Skeletal muscle satellite cell (primary cell): ENCODE results near the gene MYO1B.

ENCODE experiments used
- H3K27me3 ChIP-seq: 2 replicates; pipeline ENCODE4 v1.7.0; 2013; ENCODE audit warnings: low read length; ENCODE audit not compliant: control insufficient read depth, insufficient read depth
- H3K36me3 ChIP-seq: 2 replicates; pipeline ENCODE4 v1.7.0; 2013; ENCODE audit warnings: mild to moderate bottlenecking, control low read depth, low read length; ENCODE audit not compliant: insufficient read depth
- H3K4me1 ChIP-seq: 2 replicates; pipeline ENCODE4 v1.7.0; 2013; ENCODE audit warnings: low read length; ENCODE audit not compliant: control insufficient read depth, insufficient read depth
- H3K4me2 ChIP-seq: 2 replicates; pipeline ENCODE4 v1.7.0; 2013; ENCODE audit warnings: mild to moderate bottlenecking, low read length
- H3K4me3 ChIP-seq: 2 replicates; pipeline ENCODE4 v1.7.0; 2013; ENCODE audit warnings: low read length
- H3K9ac ChIP-seq: 2 replicates; pipeline ENCODE4 v1.7.0; 2013; ENCODE audit warnings: mild to moderate bottlenecking, low read depth, low read length, moderate library complexity
- H3K9me3 ChIP-seq: replicated peaks from 2 replicates; pipeline ENCODE4 v1.7.0; 2013; ENCODE audit warnings: mild to moderate bottlenecking, control low read depth, low read length

Gene MYO1B

DNA sequence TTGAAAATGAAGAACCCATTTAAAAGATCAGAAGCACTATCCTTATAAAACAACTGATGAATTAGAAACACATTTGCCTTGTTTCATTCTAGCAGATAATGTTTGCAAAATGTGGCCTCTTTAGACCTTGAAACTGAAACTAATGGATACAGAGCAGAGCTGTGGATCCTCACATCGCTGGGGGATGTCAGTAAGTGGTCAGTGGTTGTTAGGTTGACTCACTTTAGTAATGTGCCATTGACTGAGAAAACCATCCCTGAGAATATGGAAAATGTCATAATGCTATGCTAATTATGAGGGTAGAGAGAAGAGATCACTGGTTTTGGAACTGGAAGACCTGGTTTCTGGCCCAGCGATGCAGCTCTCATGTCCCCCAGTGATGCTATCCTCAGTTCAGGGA, 176.7 kb downstream of the MYO1B start:
- Histone ChIP-seq H3K9ac (no peak overlapping the region), H3K4me3 (no peak overlapping the region), H3K27me3 (no peaks in the 10 kb centered on the region), H3K4me2 (no peak overlapping the region), H3K36me3 (peaks cover 34% of the 10 kb centered on the region), H3K9me3 (no peaks in the 10 kb centered on the region), H3K4me1 (no peaks in the 10 kb centered on the region)

DNA sequence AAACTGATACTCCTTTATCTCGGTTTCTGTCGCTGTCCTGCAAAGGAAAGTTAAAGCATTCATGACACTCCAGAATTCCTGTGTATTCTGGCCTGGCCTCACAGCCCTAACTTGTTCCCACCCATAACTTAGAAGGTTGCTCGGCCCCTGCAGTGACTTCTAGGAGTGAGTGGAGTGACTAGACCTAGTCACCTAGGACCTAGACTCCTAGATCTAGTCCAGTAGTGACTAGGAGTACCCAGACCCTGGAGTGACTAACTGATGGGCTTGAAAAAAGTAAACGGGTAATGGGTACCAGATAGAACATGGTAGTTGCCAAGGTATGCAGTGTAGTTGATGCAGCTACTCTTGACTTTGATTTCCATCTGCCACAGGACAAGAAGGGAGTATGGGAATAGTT, 181.8 kb downstream of the MYO1B start:
- no peak overlapping the region for H3K4me3 ChIP-seq
- no peaks in the 10 kb centered on the region for H3K27me3 ChIP-seq
- no peaks in the 10 kb centered on the region for H3K9me3 ChIP-seq
- no peaks in the 10 kb centered on the region for H3K4me1 ChIP-seq
- no peak overlapping the region for H3K9ac ChIP-seq
- peaks cover 10% of the 10 kb centered on the region for H3K36me3 ChIP-seq
- H3K4me2 ChIP-seq = no peak overlapping the region

DNA sequence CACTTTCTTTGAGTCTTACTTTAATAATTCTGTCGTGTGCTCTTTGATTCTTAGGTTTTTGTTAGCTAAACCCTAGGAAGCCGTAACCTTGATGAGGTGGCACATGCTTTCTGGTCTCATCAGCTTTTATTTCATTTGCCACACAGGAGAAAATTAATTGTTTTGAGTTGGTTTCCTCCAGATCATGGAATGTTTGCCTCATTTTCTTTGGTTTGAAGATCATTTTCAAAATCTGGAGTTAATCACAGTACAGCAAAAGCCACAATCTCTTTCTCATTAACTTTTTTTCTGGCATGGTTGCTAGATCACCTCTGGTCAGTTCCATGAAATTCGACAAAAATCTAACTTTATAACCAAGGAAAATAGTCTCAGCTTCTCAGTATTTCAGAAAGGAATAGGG, 182.9 kb downstream of the MYO1B start:
- H3K36me3 ChIP-seq = peaks cover 6% of the 10 kb centered on the region
- H3K4me2 ChIP-seq = no peak overlapping the region
- no peak overlapping the region for H3K9ac ChIP-seq
- no peaks in the 10 kb centered on the region for H3K4me1 ChIP-seq
- no peaks in the 10 kb centered on the region for H3K9me3 ChIP-seq
- H3K4me3 ChIP-seq = no peak overlapping the region
- H3K27me3 ChIP-seq = no peaks in the 10 kb centered on the region

DNA sequence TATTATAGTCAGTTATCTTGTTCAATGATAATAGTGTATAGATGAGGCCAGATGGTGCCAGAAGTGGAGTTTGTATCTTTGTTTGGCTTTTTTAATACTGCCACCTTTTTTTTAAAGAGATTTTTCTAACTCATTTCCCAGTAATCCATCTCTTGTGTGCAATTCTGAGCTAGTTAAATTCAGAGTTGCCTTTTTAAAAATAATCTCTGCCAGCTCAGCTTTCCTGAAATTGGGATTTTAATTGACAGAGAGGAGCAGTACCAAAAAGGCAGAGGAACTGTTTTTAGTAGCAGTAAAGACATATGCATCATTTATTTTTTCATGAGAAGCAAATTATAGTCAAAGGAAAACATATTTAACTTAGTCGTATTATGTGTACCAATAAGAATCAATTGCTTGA, 185.3 kb downstream of the MYO1B start:
- no peaks in the 10 kb centered on the region for H3K4me1 ChIP-seq
- H3K4me2 ChIP-seq = no peak overlapping the region
- H3K4me3 ChIP-seq = no peak overlapping the region
- no peaks in the 10 kb centered on the region for H3K9me3 ChIP-seq
- no peaks in the 10 kb centered on the region for H3K27me3 ChIP-seq
- no peak overlapping the region for H3K9ac ChIP-seq
- peaks cover 5% of the 10 kb centered on the region for H3K36me3 ChIP-seq

DNA sequence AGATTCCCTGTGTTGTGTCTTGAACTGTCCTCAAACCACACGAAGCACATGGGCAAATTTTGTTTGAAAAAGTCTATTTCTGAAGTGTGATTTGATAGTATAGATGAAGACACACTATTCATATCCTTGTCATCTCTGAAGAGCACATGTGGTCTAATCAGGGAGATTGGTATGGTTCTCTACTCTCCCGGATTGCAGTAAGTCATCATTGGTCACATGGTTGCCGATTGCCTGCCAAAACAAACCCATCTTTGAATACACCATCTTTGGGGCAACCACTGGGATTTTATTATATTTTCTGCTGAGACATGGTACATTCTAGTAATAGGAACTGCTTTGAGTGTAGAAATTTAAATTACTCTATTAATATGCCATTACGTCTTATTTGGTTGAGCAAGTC, 186.9 kb downstream of the MYO1B start:
- Histone ChIP-seq H3K9ac (no peak overlapping the region), H3K4me2 (no peak overlapping the region), H3K27me3 (no peaks in the 10 kb centered on the region)

DNA sequence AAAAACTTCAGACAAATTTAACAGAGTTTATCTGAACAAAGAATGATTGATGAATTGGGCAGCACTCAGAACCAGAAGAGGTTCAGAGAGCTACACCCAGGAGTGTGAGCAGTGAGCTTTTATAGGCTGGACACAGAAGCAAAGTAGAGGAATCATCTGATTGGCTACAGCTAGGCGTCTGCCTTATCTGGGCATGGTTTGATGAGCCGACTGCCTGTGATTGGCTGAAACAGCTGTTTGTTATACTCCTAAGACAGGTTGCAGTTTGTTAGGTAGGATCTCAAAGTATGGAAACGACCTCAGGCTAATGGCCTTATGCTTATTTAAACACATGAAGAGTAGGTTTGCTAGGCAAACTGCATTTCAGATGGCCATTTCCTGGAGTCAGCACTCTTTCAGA, 188.9 kb downstream of the MYO1B start:
- H3K36me3 ChIP-seq = no peaks in the 10 kb centered on the region

More for the DNA sequence above, 186.9 kb downstream of the MYO1B start:
- Histone ChIP-seq H3K4me3 (no peak overlapping the region), H3K9me3 (no peaks in the 10 kb centered on the region), H3K4me1 (no peaks in the 10 kb centered on the region), H3K36me3 (no peaks in the 10 kb centered on the region)

DNA sequence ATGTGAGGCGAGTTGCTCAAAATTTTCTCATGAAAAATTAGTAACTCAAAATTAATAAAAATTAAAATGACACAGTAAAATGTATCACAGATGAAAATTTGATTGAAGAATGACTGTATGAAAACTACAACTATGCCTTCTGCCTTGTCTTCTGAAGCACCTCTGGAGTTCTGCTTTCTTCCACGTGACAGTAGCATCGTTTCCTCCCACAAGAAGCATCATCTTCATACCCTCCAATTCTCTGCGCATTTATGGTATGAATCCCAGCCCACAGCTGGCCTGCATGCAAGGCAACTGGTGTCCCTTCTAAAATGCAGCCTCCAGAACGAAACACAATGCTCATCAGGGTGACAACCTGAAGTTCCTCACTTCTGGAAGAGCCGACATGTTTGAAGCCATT, 189.9 kb downstream of the MYO1B start:
- Histone ChIP-seq H3K36me3 (no peaks in the 10 kb centered on the region), H3K9me3 (no peaks in the 10 kb centered on the region), H3K27me3 (no peaks in the 10 kb centered on the region)

More for the DNA sequence above, 188.9 kb downstream of the MYO1B start:
- Histone ChIP-seq H3K9me3 (no peaks in the 10 kb centered on the region), H3K4me2 (no peak overlapping the region), H3K27me3 (no peaks in the 10 kb centered on the region), H3K9ac (no peak overlapping the region), H3K4me1 (no peaks in the 10 kb centered on the region), H3K4me3 (no peak overlapping the region)

DNA sequence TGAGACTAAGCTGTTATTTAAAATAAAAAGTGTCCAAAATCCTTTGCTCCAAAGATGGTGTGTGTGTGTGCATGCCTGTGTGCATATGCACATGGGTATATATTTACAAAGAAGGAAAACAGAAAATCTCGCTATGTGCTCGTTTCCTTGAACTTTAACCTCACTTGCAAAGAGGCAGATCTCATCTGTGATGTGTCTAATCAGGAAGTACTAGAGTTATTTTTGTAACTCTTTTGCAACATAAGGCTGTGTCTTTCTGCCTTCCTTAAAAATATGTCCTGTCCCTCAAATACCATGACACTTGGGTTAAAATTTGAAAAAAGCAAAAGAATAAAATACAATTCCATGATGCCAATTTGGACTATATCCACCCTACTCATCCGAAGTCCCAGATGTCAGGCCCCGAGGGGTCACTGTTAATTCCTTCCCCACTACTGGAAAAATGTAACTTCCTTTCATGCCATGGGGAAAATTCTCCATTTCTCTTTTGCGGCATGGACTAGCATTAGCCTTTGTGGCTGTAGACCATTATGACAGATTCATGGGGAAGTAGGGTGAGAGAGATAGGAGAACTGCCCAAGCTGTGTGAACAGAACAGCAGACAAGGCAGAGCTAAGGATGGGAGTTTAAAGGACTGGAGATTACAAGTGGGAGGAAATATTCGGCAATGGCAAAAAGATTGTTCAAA, 191.3 kb downstream of the MYO1B start:
- Histone ChIP-seq H3K27me3 (no peaks in the 10 kb centered on the region), H3K36me3 (no peaks in the 10 kb centered on the region), H3K4me2 (no peak overlapping the region), H3K9ac (no peak overlapping the region), H3K4me3 (no peak overlapping the region), H3K4me1 (no peaks in the 10 kb centered on the region), H3K9me3 (no peaks in the 10 kb centered on the region)

More for the DNA sequence above, 189.9 kb downstream of the MYO1B start:
- H3K9ac ChIP-seq = no peak overlapping the region
- no peaks in the 10 kb centered on the region for H3K4me1 ChIP-seq
- no peak overlapping the region for H3K4me2 ChIP-seq
- H3K4me3 ChIP-seq = no peak overlapping the region

DNA sequence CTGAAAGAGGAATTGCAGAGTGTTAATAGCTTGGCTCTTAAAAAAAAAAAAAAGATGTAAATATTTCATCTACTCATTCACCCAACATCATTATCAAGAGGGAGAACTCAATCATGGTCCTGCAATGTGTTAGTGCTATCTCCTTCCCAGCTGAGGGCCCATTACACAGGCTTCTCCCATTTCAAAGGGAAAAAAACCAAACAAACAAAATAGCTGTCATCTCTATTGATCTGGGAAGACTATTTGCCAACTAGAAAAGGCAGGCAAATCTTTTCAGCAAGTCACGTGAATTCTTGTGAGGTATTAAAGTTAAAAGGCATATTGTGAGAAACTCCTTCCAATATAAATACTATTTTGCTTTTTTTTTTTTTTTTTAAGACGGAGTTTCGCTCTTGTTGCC, 194.3 kb downstream of the MYO1B start:
- no peaks in the 10 kb centered on the region for H3K36me3 ChIP-seq
- no peaks in the 10 kb centered on the region for H3K4me1 ChIP-seq
- H3K27me3 ChIP-seq = no peaks in the 10 kb centered on the region
- H3K4me3 ChIP-seq = no peak overlapping the region
- H3K9me3 ChIP-seq = no peaks in the 10 kb centered on the region
- no peak overlapping the region for H3K4me2 ChIP-seq
- no peak overlapping the region for H3K9ac ChIP-seq

DNA sequence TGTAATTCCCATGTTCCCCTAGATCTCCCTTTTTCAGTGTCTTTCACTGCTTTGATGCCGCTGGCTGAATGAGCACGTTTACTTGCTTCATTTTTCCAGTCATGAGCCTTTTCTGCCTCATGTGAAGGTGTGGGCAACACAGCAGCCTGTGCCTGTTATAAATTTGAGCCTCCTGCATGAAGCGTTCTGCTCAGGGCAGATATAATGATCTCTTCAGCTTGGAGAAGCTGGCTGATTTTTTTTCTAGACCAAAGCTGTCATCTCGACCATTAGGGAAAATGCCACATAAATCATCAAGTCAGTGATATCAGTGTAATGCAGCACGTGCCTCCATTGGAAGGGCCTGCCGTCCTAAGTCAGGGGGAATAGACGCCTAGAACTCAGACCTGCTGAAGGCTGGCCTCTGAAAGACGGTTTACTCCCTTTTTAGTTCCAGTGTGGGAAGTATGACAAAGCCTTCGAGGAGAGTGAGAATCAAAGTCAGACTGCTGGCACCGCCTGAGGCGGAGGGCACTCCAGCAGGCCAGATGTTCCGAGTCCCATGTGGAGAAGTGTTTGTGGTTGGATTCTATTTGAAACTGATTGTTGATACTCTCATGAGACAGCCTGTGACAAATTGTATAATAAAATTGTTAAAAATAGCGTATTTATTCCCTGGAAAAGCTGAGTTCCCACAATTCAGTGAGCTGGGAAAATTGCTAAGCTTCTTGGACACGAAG, 196.5 kb downstream of the MYO1B start:
- Histone ChIP-seq H3K36me3 (no peaks in the 10 kb centered on the region), H3K9ac (no peak overlapping the region), H3K4me2 (peak overlapping the region; percentile 3), H3K4me3 (no peak overlapping the region), H3K27me3 (no peaks in the 10 kb centered on the region), H3K4me1 (no peaks in the 10 kb centered on the region), H3K9me3 (no peaks in the 10 kb centered on the region)

DNA sequence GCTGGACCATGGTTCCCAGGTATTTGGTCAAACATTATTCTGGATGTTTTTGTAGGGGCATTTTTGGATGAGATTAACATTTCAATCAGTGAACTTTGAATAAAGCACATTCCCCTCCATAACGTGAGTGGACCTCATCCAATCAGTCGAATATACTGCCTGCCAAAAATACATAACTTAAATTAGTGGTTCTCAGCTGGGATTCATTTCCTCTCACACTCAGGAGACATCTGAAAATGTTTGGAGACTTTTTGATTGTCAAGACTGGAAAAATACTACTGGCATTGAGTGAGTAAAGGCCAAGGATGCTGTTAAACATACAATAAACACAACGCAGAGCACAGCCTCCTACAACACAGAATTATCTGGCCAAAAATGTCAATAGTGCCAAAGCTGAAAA, 198.2 kb downstream of the MYO1B start:
- no peak overlapping the region for H3K4me3 ChIP-seq
- H3K4me2 ChIP-seq = no peak overlapping the region
- H3K4me1 ChIP-seq = no peaks in the 10 kb centered on the region
- H3K9ac ChIP-seq = no peak overlapping the region
- no peaks in the 10 kb centered on the region for H3K36me3 ChIP-seq
- H3K9me3 ChIP-seq = no peaks in the 10 kb centered on the region
- H3K27me3 ChIP-seq = no peaks in the 10 kb centered on the region

DNA sequence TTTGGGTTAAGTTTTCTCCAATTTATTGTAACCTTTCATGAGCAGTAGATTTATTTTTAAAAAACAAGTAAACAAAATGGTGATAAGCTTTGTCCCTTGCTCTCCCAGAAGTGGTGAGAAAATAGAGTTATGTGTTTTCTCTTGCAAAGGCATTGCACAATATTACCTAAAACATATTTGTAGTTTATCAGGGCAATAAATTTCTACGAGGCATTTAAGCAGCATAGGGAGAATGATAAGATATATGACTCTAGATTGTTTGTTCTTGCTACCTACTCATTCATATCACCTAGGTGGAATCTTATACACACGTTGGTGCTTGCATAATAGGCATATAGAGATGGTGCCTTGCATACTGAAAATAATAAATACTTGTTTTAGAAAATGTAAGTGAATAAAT, 201.7 kb downstream of the MYO1B start:
- no peak overlapping the region for H3K4me3 ChIP-seq
- no peaks in the 10 kb centered on the region for H3K9me3 ChIP-seq
- no peaks in the 10 kb centered on the region for H3K36me3 ChIP-seq
- H3K4me2 ChIP-seq = no peak overlapping the region
- no peaks in the 10 kb centered on the region for H3K4me1 ChIP-seq
- H3K27me3 ChIP-seq = no peaks in the 10 kb centered on the region
- no peak overlapping the region for H3K9ac ChIP-seq
